Naive thymus-derived CD8-positive, alpha-beta T cell (primary cell): Measurements from ENCODE around the gene ZMIZ2. TPM values are rescaled to one million over a fixed set of nuclear protein-coding genes. Genes with fewer than 3 reads are reported as not detected.
"Not testable (repeated sequence)": the region's sequence is repeated elsewhere in the genome, so short reads cannot be mapped to it uniquely, and the experiment has no call there.

Source experiments
- ATAC-seq, 2 donors: fragments of 150-1000 bp; cut with Tn5 transposase in 1 of 2; sonication (Bioruptor Pico), chemical (Tn5 transposase) in 1 of 2; 1 replicate in 1 of 2; 2 replicates in 1 of 2; pipeline ENCODE4 v1.10.0; 2021; ENCODE audit warnings: mild to moderate bottlenecking in 2 of 2, moderate library complexity in 2 of 2
- POLR2A ChIA-PET: fragments of 350-600 bp; sonication (Branson Sonifier 250); formaldehyde crosslinking; loops from one replicate; lab custom pipeline; 2021; ENCODE audit warnings: antibody characterized with exemption; lab: Charles Lee
- DNase-seq, 10 donors: peaks; one replicate each; pipeline versions ENCODE4 v3.0.0 to v3.0.0-alpha.2; 2020 to 2022
- H3K27ac Mint-ChIP-seq, 10 donors: one replicate each; pipeline ENCODE4 v1.8.0; 2020 to 2022; ENCODE audit warnings: mild to moderate bottlenecking in 10 of 10, mixed read lengths in 10 of 10, moderate library complexity in 4 of 10, inconsistent platforms in 1 of 10
- H3K27me3 Mint-ChIP-seq, 5 donors: one replicate each; pipeline ENCODE4 v1.8.0; 2021 to 2022; ENCODE audit warnings: mixed read lengths in 5 of 5
- H3K36me3 Mint-ChIP-seq, 3 donors: one replicate each; pipeline ENCODE4 v1.8.0; 2020 to 2022; ENCODE audit warnings: mixed read lengths in 3 of 3, mild to moderate bottlenecking in 2 of 3, inconsistent platforms in 1 of 3
- H3K4me1 Mint-ChIP-seq, 4 donors: one replicate each; pipeline ENCODE4 v1.8.0; 2021 to 2022; ENCODE audit warnings: mixed read lengths in 4 of 4
- H3K4me3 Mint-ChIP-seq, 10 donors: one replicate each; pipeline ENCODE4 v1.8.0; 2020 to 2022; ENCODE audit warnings: mild to moderate bottlenecking in 10 of 10, mixed read lengths in 10 of 10, moderate library complexity in 6 of 10, inconsistent platforms in 1 of 10
- H3K9me3 Mint-ChIP-seq, 9 donors: one replicate each; pipeline ENCODE4 v1.8.0; 2020 to 2022; ENCODE audit warnings: mixed read lengths in 9 of 9, mild to moderate bottlenecking in 3 of 9, inconsistent platforms in 1 of 9, moderate library complexity in 1 of 9
- polyA plus RNA-seq, 3 donors: library from polyadenylated mRNA; unstranded; fragments of 300-500 nt; fragmentation: Illumina TruSeq; gene quantifications; one replicate each; pipeline ENCODE4 v1.2.3, GENCODE V29; 2021
- total RNA-seq, 8 experiments: library from RNA in 2 of 8; stranded (reverse) in 2 of 8; gene quantifications; one replicate each; pipeline ENCODE4 v1.2.3 and lab custom pipeline; 2021 to 2026

ZMIZ2 gene
- total and polyA plus RNA-seq, 5 experiments from 2014 or later = 2.6 to 149 (median 8.1) TPM

DNA sequence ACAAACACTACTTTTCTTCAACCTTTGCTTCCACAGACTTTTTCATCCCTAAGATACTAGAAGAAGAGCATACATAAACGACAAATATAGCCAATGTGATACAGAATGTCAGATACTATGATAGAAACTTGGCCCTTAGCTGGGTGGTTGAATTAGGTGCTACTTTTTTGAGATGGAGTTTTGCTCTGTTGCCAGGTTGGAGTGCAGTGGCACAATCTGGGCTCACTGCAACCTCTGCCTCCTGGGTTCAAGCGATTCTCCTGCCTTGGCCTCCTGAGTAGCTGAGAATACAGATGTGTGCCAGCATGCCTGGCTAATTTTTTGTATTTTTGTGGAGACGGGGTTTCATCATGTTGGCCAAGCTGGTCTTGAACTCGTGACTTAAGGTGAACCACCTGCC, 51.3 kb downstream of the ZMIZ2 start:
- Mint-ChIP-seq H3K27ac (peak overlapping the region in 9 of 10 donors; percentile 1 to 83 (median 67)), H3K4me1 (peaks cover 18 to 50% (median 45%) of the 10 kb centered on the region in 4 donors), H3K27me3 (no peaks in the 10 kb centered on the region), H3K9me3 (no peaks in the 10 kb centered on the region), H3K36me3 (peaks cover 0 to 72% (median 17%) of the 10 kb centered on the region in 3 donors), H3K4me3 (peak overlapping the region in 7 of 10 donors; percentile 3 to 40 (median 24))
- DNase-seq (no peak), ATAC-seq (no peak)
- POLR2A ChIA-PET = interaction anchor here (0.6 to 1.6 kb wide), 2 partner anchors 48 to 292 kb away, joined by 4 read pairs; partner anchors contain the start of gene H2AZ2

DNA sequence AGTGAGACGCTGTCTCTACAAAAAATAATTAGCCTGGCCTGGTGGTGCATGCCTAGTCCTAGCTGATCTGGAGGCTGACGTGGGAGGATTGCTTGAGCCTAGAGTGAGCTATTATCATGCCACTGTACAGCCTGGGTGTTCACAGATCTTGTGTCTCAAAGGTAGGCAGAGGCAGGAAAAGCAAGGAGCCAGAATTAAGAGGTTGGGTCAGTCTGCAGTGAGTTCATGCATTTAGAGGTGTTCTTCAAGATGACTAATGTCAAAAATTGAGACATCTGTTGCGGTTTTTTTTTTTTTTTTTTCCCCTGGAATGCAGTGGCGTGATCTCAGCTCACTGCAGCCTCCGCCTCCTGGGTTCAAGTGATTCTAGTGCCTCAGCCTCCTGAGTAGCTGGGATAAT, 53.2 kb downstream of the ZMIZ2 start:
- Mint-ChIP-seq H3K36me3 (peaks cover 0 to 77% (median 19%) of the 10 kb centered on the region in 3 donors), H3K4me3 (no peak overlapping the region), H3K27ac (peak overlapping the region in 7 of 10 donors; percentile 7 to 83 (median 59)), H3K9me3 (no peaks in the 10 kb centered on the region), H3K27me3 (no peaks in the 10 kb centered on the region), H3K4me1 (peaks cover 18 to 46% (median 44%) of the 10 kb centered on the region in 4 donors)
- DNase-seq = no peak
- POLR2A ChIA-PET = interaction anchor here (0.6 kb wide), 1 partner anchor 118 kb away, joined by 5 read pairs; no protein-coding TSS in a partner anchor
- no peak for ATAC-seq

DNA sequence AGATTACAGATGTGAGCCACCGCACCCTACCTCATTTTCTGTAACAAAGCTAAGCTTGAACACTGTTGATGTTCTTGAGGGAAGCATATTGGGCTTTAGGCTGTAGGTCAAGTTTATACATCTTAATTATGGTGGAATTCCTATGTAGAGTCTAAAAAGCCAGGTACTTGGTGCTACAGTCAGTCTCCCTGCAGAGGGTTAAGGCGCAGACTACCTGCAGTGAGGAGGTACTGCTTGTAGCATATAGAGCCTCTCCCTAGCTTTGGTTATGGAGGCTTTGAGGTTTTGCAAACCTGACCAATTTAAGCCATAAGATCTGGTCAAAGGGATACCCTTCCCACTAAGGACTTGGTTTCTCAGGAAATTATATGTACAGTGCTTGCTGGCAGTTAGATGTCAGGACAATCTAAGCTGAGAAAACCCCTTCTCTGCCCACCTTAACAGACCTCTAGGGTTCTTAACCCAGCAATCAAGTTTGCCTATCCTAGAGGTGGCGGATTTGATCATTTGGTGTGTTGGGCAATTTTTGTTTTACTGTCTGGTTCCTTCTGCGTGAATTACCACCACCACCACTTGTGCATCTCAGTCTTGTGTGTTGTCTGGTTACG, 53.9 kb downstream of the ZMIZ2 start:
- Mint-ChIP-seq H3K4me3 (no peak overlapping the region), H3K9me3 (no peaks in the 10 kb centered on the region), H3K4me1 (peaks cover 14 to 43% (median 41%) of the 10 kb centered on the region in 4 donors)

DNA sequence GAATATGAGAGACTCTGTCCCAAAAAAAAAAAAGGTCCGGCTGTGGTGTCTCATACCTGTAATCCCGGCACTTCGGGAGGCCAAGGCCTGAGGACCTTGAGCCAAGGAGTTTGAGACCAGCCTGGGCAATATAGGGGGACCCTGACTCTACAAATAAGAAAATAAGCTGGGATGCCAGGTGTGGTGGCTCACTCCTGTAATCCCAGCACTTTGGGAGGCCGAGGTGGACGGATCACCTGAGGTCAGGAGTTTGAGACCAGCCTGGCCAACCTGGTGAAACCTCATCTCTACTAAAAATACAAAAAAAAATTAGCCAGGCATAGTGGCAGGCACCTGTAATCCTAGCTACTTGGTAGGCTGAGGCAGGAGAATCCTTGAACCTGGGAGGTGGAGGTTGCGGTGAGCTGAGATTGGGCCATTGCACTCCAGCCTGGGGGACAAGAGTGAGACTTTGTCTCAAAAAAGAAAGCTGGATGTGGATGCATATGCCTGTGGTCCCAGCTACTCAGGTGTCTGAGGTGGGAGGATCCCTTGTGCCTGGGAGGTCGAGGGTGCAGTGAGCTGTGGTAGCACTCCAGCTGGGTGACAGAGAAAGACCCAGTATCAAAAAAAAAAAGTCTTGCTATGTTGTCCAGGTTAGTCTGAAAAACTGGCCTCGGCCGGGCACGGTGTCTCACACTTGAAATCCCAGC, 55.3 kb downstream of the ZMIZ2 start:
- not testable (repeated sequence) for H3K27me3 Mint-ChIP-seq, ATAC-seq, H3K9me3 Mint-ChIP-seq, H3K4me3 Mint-ChIP-seq, DNase-seq
- POLR2A ChIA-PET = interaction anchor here (1.2 to 1.5 kb wide), 2 partner anchors 8 to 55 kb away, joined by 3 to 4 read pairs; no protein-coding TSS in a partner anchor
- Mint-ChIP-seq H3K36me3 (peaks cover 0 to 63% (median 16%) of the 10 kb centered on the region in 3 donors), H3K4me1 (peaks cover 4 to 29% (median 27%) of the 10 kb centered on the region in 4 donors), H3K27ac (peak overlapping the region in 1 of 10 donors; percentile 43)

More for the DNA sequence above, 53.9 kb downstream of the ZMIZ2 start:
- DNase-seq (no peak), ATAC-seq (no peak)
- POLR2A ChIA-PET = interaction anchor here (0.6 kb wide), 1 partner anchor 118 kb away, joined by 5 read pairs; no protein-coding TSS in a partner anchor
- Mint-ChIP-seq H3K27ac (peak overlapping the region in 2 of 10 donors; percentile 15 to 19), H3K36me3 (peaks cover 0 to 75% (median 19%) of the 10 kb centered on the region in 3 donors), H3K27me3 (no peaks in the 10 kb centered on the region)

DNA sequence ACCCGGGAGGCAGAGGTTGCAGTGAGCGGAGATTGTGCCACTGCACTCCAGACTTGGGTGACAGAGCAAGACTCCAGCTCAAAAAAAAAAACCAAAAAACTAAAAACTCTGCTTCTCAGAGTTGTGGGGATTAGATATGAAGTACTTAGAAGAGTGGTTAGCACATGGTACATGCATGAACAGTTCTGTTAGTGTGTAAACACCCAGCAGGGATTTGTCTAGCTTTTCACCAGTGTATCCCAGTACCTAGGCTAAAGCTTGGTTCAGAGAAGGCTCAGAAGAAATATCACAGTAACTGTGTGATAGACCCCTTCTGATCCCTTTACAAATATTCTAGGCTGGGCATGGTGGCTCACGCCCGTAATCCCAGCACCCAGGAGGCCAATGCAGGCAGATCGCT, 57.3 kb downstream of the ZMIZ2 start:
- Mint-ChIP-seq H3K27me3 (no peaks in the 10 kb centered on the region), H3K4me1 (peaks cover 2 to 16% (median 12%) of the 10 kb centered on the region in 4 donors), H3K36me3 (peaks cover 0 to 45% (median 10%) of the 10 kb centered on the region in 3 donors), H3K27ac (peak overlapping the region in 2 of 10 donors; percentile 40 to 59), H3K4me3 (no peak overlapping the region), H3K9me3 (no peaks in the 10 kb centered on the region)
- POLR2A ChIA-PET = no interaction called here
- ATAC-seq (no peak), DNase-seq (no peak)

DNA sequence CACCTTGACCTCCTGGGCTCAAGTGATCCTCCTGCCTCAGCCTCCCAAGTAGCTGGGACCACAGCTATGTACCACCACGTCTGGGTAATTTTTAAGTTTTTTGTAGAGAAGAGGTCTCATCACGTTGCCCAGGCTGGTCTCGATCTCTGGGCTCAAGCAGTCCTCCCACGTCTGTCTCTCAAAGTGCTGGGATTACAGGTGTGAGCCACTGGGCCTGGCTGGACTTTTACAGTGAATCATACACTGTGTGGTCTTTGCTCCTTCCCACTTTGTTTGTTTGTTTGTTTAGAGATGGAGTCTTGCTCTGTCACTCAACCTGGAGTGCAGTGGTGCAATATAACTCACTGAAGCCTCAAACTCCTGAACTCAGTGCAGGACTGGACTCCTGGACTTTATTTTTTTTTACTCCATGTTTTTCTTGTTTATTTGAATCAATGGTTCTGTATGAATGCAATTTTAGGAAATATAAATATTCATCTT, 60.3 kb downstream of the ZMIZ2 start:
- H3K4me1 Mint-ChIP-seq = peaks cover 0 to 1% (median 0%) of the 10 kb centered on the region in 4 donors
- DNase-seq (no peak), ATAC-seq (no peak)
- H3K27ac Mint-ChIP-seq = peak overlapping the region in 1 of 10 donors; percentile 42
- H3K27me3 Mint-ChIP-seq = no peaks in the 10 kb centered on the region
- peaks cover 0 to 15% (median 3%) of the 10 kb centered on the region in 3 donors for H3K36me3 Mint-ChIP-seq
- POLR2A ChIA-PET = no interaction called here
- no peaks in the 10 kb centered on the region for H3K9me3 Mint-ChIP-seq
- H3K4me3 Mint-ChIP-seq = no peak overlapping the region

DNA sequence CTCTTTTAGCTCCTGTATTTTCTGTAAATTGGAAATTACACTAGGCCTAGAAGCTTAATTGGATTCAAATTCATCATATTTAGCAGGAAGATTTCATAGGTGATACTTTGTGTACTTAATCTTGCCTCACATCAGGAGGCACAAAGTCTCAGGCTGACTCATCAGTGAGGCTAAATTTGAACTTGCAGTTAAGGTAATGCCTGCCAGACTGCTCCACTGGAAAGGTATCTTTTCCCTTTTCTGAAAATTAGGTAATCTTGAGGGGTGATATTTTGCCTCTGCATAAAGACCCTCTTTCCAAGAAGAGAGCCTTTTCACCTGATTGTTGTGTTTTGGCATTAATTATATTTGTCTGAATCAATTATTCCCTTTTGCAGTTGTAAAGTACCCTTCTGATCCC, 62.4 kb downstream of the ZMIZ2 start:
- H3K27ac Mint-ChIP-seq = no peak overlapping the region
- POLR2A ChIA-PET = interaction anchor here (1.4 kb wide), 1 partner anchor 37 kb away, joined by 3 read pairs; the partner anchor contains the start of gene H2AZ2
- ATAC-seq (no peak), DNase-seq (no peak)
- no peaks in the 10 kb centered on the region for H3K36me3 Mint-ChIP-seq
- H3K4me1 Mint-ChIP-seq = peaks cover 0 to 1% (median 0%) of the 10 kb centered on the region in 4 donors
- no peak overlapping the region for H3K4me3 Mint-ChIP-seq
- H3K27me3 Mint-ChIP-seq = no peaks in the 10 kb centered on the region
- H3K9me3 Mint-ChIP-seq = no peaks in the 10 kb centered on the region

DNA sequence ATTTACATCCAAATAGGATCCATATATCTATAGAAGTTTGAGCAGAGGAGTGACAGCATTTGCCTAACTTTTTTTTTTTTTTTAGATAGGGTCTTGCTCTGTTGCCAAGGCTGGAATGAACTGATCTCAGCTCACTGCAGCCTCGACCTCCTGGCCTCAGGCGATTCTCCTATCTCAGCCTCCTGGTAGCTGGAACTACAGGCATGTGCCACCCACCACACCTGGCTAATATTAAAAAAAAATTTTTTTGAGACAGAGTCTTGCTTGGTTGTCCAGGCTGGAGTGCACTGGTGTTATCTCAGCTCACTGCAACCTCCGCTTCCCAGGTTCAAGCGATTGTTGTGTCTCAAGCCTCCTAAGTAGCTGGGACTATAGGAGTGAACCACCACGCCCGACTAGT, 62.9 kb downstream of the ZMIZ2 start:
- Mint-ChIP-seq H3K27ac (no peak overlapping the region), H3K4me3 (no peak overlapping the region), H3K9me3 (no peaks in the 10 kb centered on the region), H3K4me1 (peaks cover 0 to 1% (median 0%) of the 10 kb centered on the region in 4 donors), H3K27me3 (no peaks in the 10 kb centered on the region), H3K36me3 (no peaks in the 10 kb centered on the region)
- ATAC-seq (no peak), DNase-seq (no peak)
- POLR2A ChIA-PET = interaction anchor here (1.2 to 1.4 kb wide), 2 partner anchors 12 to 36 kb away, joined by 3 read pairs; partner anchors contain the start of gene H2AZ2

DNA sequence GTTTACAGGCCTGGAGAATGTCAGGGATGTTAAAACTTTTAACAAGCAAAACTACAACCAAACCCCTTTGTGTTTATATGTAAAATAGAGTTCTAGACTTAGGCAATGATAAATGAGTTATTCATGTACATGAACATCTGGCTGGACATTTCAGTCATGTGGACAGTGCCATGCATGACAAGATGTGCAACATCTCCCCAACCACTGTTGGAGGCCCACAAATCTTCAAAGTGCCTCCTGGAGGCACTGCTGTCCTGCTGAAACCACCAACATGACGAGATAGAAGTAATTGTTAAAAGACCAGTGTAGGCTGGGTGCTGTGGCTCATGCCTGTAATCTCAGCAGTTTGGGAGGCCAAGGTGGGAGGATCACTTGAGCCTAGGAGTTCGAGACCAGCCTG, 66.3 kb downstream of the ZMIZ2 start:
- POLR2A ChIA-PET = no interaction called here
- Mint-ChIP-seq H3K4me1 (peaks cover 0 to 1% (median 0%) of the 10 kb centered on the region in 4 donors), H3K9me3 (no peaks in the 10 kb centered on the region), H3K27ac (peak overlapping the region in 1 of 10 donors; percentile 71), H3K36me3 (no peaks in the 10 kb centered on the region), H3K4me3 (no peak overlapping the region), H3K27me3 (no peaks in the 10 kb centered on the region)
- DNase-seq (no peak), ATAC-seq (no peak)

DNA sequence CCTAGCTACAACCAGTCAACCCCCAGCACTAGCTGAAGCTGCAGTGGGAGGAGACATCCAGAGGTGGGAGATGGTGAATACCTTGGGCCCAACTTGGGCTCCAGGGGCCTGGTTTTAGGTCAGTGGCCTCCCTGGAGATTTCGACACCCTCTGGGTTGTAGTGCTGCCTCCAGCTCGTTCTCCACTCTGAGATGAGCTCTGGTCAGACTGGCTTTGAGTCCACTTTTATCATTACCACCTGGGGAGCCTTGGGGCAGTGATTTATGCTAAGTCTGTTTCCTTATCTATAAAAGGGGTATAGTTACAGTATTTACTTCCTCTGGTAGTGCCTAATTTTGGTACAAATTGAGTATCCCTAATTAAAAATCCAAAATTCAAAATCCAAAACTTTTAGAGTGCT, 70.6 kb downstream of the ZMIZ2 start:
- no peak for ATAC-seq
- Mint-ChIP-seq H3K27ac (no peak overlapping the region), H3K27me3 (no peaks in the 10 kb centered on the region), H3K9me3 (no peaks in the 10 kb centered on the region), H3K4me3 (no peak overlapping the region), H3K4me1 (peaks cover 0 to 12% (median 2%) of the 10 kb centered on the region in 4 donors), H3K36me3 (no peaks in the 10 kb centered on the region)
- DNase-seq = no peak
- POLR2A ChIA-PET = interaction anchor here (0.7 to 1.5 kb wide), 2 partner anchors 22 to 487 kb away, joined by 3 read pairs; no protein-coding TSS in a partner anchor
